LNCaP clone FGC (cell line): ENCODE data around the gene ETNPPL.
"Not testable (repeated sequence)": the region's sequence is repeated elsewhere in the genome, so short reads cannot be mapped to it uniquely, and the experiment has no call there.

ENCODE experiments used
- DNase-seq: peaks from one replicate; pipeline ENCODE4 v3.0.0-alpha.2; 2011; ENCODE audit warnings: low read depth
- H3K4me3 ChIP-seq: 2 replicates; pipeline ENCODE4 v1.5.1; 2011; ENCODE audit warnings: mild to moderate bottlenecking, low read depth, low read length, control low read depth
- CTCF ChIP-seq: IDR thresholded peaks from 2 replicates; pipeline ENCODE4 v1.5.1; 2012; ENCODE audit warnings: mild to moderate bottlenecking; ENCODE audit not compliant: control insufficient read depth, insufficient read depth; ENCODE audit errors: extremely low read depth

Gene ETNPPL

GRCh38 chr4:108729731-108730130 is 33.1 kb downstream of the ETNPPL start:
- H3K4me3 ChIP-seq = no peak overlapping the region
- no peak for TF ChIP-seq CTCF
- no peak for DNase-seq

- DNase-seq = no peak
- H3K4me3 ChIP-seq = no peak overlapping the region
- no peak for TF ChIP-seq CTCF
Observed at GRCh38 chr4:108725457-108725856, 37.4 kb downstream of the ETNPPL start.

GRCh38 chr4:108717386-108717785 is 45.5 kb downstream of the ETNPPL start:
- TF ChIP-seq CTCF = no peak
- no peak overlapping the region for H3K4me3 ChIP-seq
- no peak for DNase-seq

GRCh38 chr4:108716340-108716739 is 46.5 kb downstream of the ETNPPL start:
- no peak for DNase-seq
- no peak for TF ChIP-seq CTCF
- H3K4me3 ChIP-seq = no peak overlapping the region

GRCh38 chr4:108714880-108715279 is 48.0 kb downstream of the ETNPPL start:
- DNase-seq = no peak
- TF ChIP-seq CTCF = peak; percentile 12; the same call in 1 of the 2 replicates
- H3K4me3 ChIP-seq = no peak overlapping the region

- not testable (repeated sequence) for H3K4me3 ChIP-seq, DNase-seq
Observed at GRCh38 chr4:108710578-108710977, 52.3 kb downstream of the ETNPPL start.

GRCh38 chr4:108709722-108710121 is 53.1 kb downstream of the ETNPPL start:
- no peak overlapping the region for H3K4me3 ChIP-seq
- DNase-seq = no peak
- no peak for TF ChIP-seq CTCF

- H3K4me3 ChIP-seq = no peak overlapping the region
- DNase-seq = no peak
- TF ChIP-seq CTCF = no peak
Observed at GRCh38 chr4:108709234-108709633, 53.6 kb downstream of the ETNPPL start.
